NCI-H1105 (cell line): ENCODE results near the gene NLGN4Y.
"Not testable (repeated sequence)": the region's sequence is repeated elsewhere in the genome, so short reads cannot be mapped to it uniquely, and the experiment has no call there.

ENCODE experiments used
- DNase-seq: peaks from one replicate; lab custom pipeline; 2025; lab: John Stamatoyannopoulos, UW

Gene NLGN4Y

GRCh38 chrY:14834103-14835060, 310.1 kb downstream of the NLGN4Y start:
- no peak for DNase-seq

- no peak for DNase-seq
Observed at GRCh38 chrY:14837466-14837865, 313.1 kb downstream of the NLGN4Y start.

- no peak for DNase-seq
Observed at GRCh38 chrY:14850734-14851133, 326.4 kb downstream of the NLGN4Y start.

GRCh38 chrY:14860448-14860847, 336.1 kb downstream of the NLGN4Y start:
- no peak for DNase-seq

- not testable (repeated sequence) for DNase-seq
Observed at GRCh38 chrY:14861033-14861432, 336.7 kb downstream of the NLGN4Y start.

- DNase-seq, result no peak
Observed at GRCh38 chrY:14871971-14872370, 347.6 kb downstream of the NLGN4Y start.
